K562 (cell line): ENCODE measurements around the gene UBALD2. TPM values are rescaled to one million over a fixed set of nuclear protein-coding genes. Genes with fewer than 3 reads are reported as not detected.
"Not testable (repeated sequence)": the region's sequence is repeated elsewhere in the genome, so short reads cannot be mapped to it uniquely, and the experiment has no call there.

Experiments
- ATAC-seq: fragments of 200-7000 bp; cut with Tn5 transposase; 3 replicates; pipeline ENCODE4 v1.9.1; 2020; ENCODE audit warnings: moderate library complexity
- BruUV-seq: library from RNA; stranded (reverse); fragments of 400-500 nt; replicated peaks from 2 replicates; lab custom pipeline; 2021; lab: Mats Ljungman, UMichigan
- CTCF ChIA-PET: fragments of 300-600 bp; formaldehyde crosslinking; extraction: SDS; loops from one replicate; lab custom pipeline; 2021; ENCODE audit warnings: low intra/inter-chr PET ratio; lab: Yijun Ruan, JAX
- POLR2A ChIA-PET: fragments of 300-600, 350-650 bp; sonication (Branson Sonifier 250); formaldehyde crosslinking; extraction: SDS; loops from one replicate; lab custom pipeline; 2021; ENCODE audit warnings: antibody characterized with exemption, inconsistent platforms; lab: Yijun Ruan, JAX
- DNase-seq, 4 experiments: peaks; one replicate each; pipeline versions ENCODE4 v3.0.0 to v3.0.0-alpha.2; 2011 to 2018; ENCODE audit warnings: low spot score in 3 of 4, mixed read lengths in 3 of 4; ENCODE audit errors: extremely low read depth in 1 of 4
- FAIRE-seq: peaks from 2 replicates; lab custom pipeline; 2011; peaks lifted over from hg19 to GRCh38; lab: Jason Lieb, UNC
- H2AFZ ChIP-seq: 2 replicates; pipeline ENCODE4 v1.6.0; 2011; ENCODE audit warnings: low read depth, low read length, control low read depth, inconsistent platforms
- H3K27ac ChIP-seq: fragments of 200-600 bp; 3 replicates; pipeline ENCODE4 v1.8.0; 2011; ENCODE audit warnings: low read depth, mild to moderate bottlenecking, control low read depth, inconsistent platforms, low read length, moderate library complexity, mixed read lengths; ENCODE audit errors: extremely low read depth
- H3K27me3 ChIP-seq, 2 experiments: fragments of 300-600 bp in 1 of 2; 2 replicates in 1 of 2; 3 replicates in 1 of 2; pipeline versions ENCODE4 v1.6.0 to v1.8.0; 2011; ENCODE audit warnings: inconsistent platforms in 2 of 2, low read length in 2 of 2, mild to moderate bottlenecking in 1 of 2, mixed read lengths in 1 of 2, moderate library complexity in 1 of 2; ENCODE audit not compliant: control insufficient read depth in 2 of 2, insufficient read depth in 2 of 2
- H3K36me3 ChIP-seq: fragments of 300-600 bp; 3 replicates; pipeline ENCODE4 v1.8.0; 2011; ENCODE audit warnings: mild to moderate bottlenecking, low read length, inconsistent platforms; ENCODE audit not compliant: control insufficient read depth, insufficient read depth
- H3K4me1 ChIP-seq, 2 experiments: fragments of 200-600 bp in 1 of 2; replicated peaks in 1 of 2; 2 replicates in 1 of 2; 3 replicates in 1 of 2; pipeline versions ENCODE4 v1.5.1 to v1.8.0; 2011; ENCODE audit warnings: inconsistent platforms in 2 of 2, low read length in 2 of 2, mild to moderate bottlenecking in 1 of 2, mixed read lengths in 1 of 2, moderate library complexity in 1 of 2; ENCODE audit not compliant: control insufficient read depth in 2 of 2, insufficient read depth in 2 of 2
- H3K4me2 ChIP-seq: 2 replicates; pipeline ENCODE4 v1.6.1; 2011; ENCODE audit warnings: low read length, control low read depth, inconsistent platforms, mixed read lengths; ENCODE audit not compliant: insufficient read depth
- H3K4me3 ChIP-seq: fragments of 200-600 bp; sonication (generic), shearing (Covaris generic); 2 replicates; pipeline ENCODE4 v1.5.1; 2016; ENCODE audit warnings: control low read depth, inconsistent platforms
- H3K79me2 ChIP-seq: fragments of 200-600 bp; 3 replicates; pipeline ENCODE4 v1.8.0; 2011; ENCODE audit warnings: low read length, inconsistent platforms; ENCODE audit not compliant: control insufficient read depth, insufficient read depth
- H3K9ac ChIP-seq, 2 experiments: 2 replicates each; pipeline versions ENCODE4 v1.6.0 to v1.6.1; 2011; ENCODE audit warnings: low read depth in 2 of 2, low read length in 2 of 2, control low read depth in 1 of 2, inconsistent platforms in 1 of 2, mild to moderate bottlenecking in 1 of 2, mixed read lengths in 1 of 2; ENCODE audit not compliant: insufficient read depth in 1 of 2
- H3K9me1 ChIP-seq: one replicate; pipeline ENCODE4 v1.6.0; 2011; ENCODE audit warnings: inconsistent platforms, mild to moderate bottlenecking, low read length, moderate library complexity; ENCODE audit not compliant: control insufficient read depth, insufficient read depth
- H3K9me3 ChIP-seq: replicated peaks from 2 replicates; pipeline ENCODE4 v1.5.1; 2011; ENCODE audit warnings: low read depth, low read length, inconsistent platforms; ENCODE audit not compliant: control insufficient read depth, insufficient read depth
- H4K20me1 ChIP-seq: replicated peaks from 2 replicates; pipeline ENCODE4 v1.6.1; 2011; ENCODE audit warnings: low read length, inconsistent platforms, mixed read lengths; ENCODE audit not compliant: control insufficient read depth, insufficient read depth
- ARID1B ChIP-seq: fragments of 450-650 bp; IDR thresholded peaks from 2 replicates; pipeline ENCODE4 v1.6.1; 2016; ENCODE audit warnings: antibody characterized with exemption, mild to moderate bottlenecking, inconsistent platforms
- CBFA2T3 ChIP-seq: fragments of 450-650 bp; IDR thresholded peaks from 2 replicates; pipeline ENCODE4 v1.6.1; 2017
- CREM ChIP-seq: IDR thresholded peaks from 2 replicates; pipeline ENCODE4 v1.6.1; 2014; ENCODE audit warnings: antibody characterized with exemption, low read depth
- CXXC5 ChIP-seq: fragments of 250-450 bp; sonication (Bioruptor Pico); IDR thresholded peaks from 2 replicates; pipeline ENCODE4 v1.8.0; 2022; ENCODE audit warnings: inconsistent platforms, mild to moderate bottlenecking, moderate library complexity
- EGR1 ChIP-seq: fragments of 450-650 bp; conservative IDR thresholded peaks from 2 replicates; pipeline ENCODE4 v1.6.1; 2017; ENCODE audit warnings: mild to moderate bottlenecking
- ESRRA ChIP-seq: fragments of 450-650 bp; IDR thresholded peaks from 2 replicates; pipeline ENCODE4 v1.6.1; 2014; ENCODE audit warnings: low read depth, mild to moderate bottlenecking, moderate library complexity, borderline replicate concordance
- HDAC1 ChIP-seq, 2 experiments: fragments of 450-650 bp; IDR thresholded peaks; 2 replicates each; pipeline ENCODE4 v1.6.1; 2016 to 2017; ENCODE audit warnings: inconsistent platforms in 1 of 2, mild to moderate bottlenecking in 1 of 2, moderate library complexity in 1 of 2
- KDM1A ChIP-seq, 2 experiments: fragments of 450-650 bp; IDR thresholded peaks; 2 replicates each; pipeline ENCODE4 v1.6.1; 2016; ENCODE audit warnings: mild to moderate bottlenecking in 2 of 2
- KLF1 ChIP-seq: fragments of 450-650 bp; IDR thresholded peaks from 2 replicates; pipeline ENCODE4 v1.6.1; 2016; ENCODE audit warnings: missing genetic modification characterization, missing compliant biosample characterization
- LEF1 ChIP-seq: fragments of 450-650 bp; IDR thresholded peaks from 2 replicates; pipeline ENCODE4 v1.6.1; 2016; ENCODE audit warnings: mild to moderate bottlenecking
- MNT ChIP-seq, 2 experiments: fragments of 450-650 bp; conservative IDR thresholded peaks; 2 replicates each; pipeline ENCODE4 v1.6.1; 2017; ENCODE audit warnings: mild to moderate bottlenecking in 2 of 2, moderate library complexity in 2 of 2
- NCOA1 ChIP-seq: fragments of 450-650 bp; IDR thresholded peaks from 2 replicates; pipeline ENCODE4 v1.6.1; 2016; ENCODE audit warnings: low read depth
- NCOR1 ChIP-seq: fragments of 450-650 bp; IDR thresholded peaks from 2 replicates; pipeline ENCODE4 v1.6.1; 2016; ENCODE audit warnings: mild to moderate bottlenecking, moderate library complexity
- NR2C1 ChIP-seq, 2 experiments: fragments of 450-650 bp; IDR thresholded peaks; 2 replicates each; pipeline ENCODE4 v1.6.1; 2017; ENCODE audit warnings: mild to moderate bottlenecking in 2 of 2, antibody characterized with exemption in 1 of 2, inconsistent platforms in 1 of 2, missing compliant biosample characterization in 1 of 2, missing genetic modification characterization in 1 of 2
- NR2C2 ChIP-seq, 2 experiments: fragments of 200-800 bp in 1 of 2; sonication (Bioruptor generic) in 1 of 2; sonication (generic) in 1 of 2; formaldehyde crosslinking in 1 of 2; IDR thresholded peaks; 2 replicates each; pipeline versions ENCODE4 v1.6.1 to v1.8.0; 2016 to 2022; ENCODE audit warnings: mild to moderate bottlenecking in 1 of 2, missing compliant biosample characterization in 1 of 2, missing genetic modification characterization in 1 of 2, missing genetic modification reagents in 1 of 2
- RCOR1 ChIP-seq, 2 experiments: IDR thresholded peaks; 2 replicates each; pipeline ENCODE4 v1.6.1; 2012; ENCODE audit warnings: low read depth in 2 of 2, low read length in 2 of 2, borderline replicate concordance in 1 of 2, improper control_type of control experiment in 1 of 2
- SOX6 ChIP-seq: fragments of 450-650 bp; IDR thresholded peaks from 2 replicates; pipeline ENCODE4 v1.6.1; 2014; ENCODE audit warnings: mild to moderate bottlenecking
- TEAD4 ChIP-seq, 2 experiments: sonication (generic) in 1 of 2; formaldehyde crosslinking in 1 of 2; IDR thresholded peaks; 2 replicates each; pipeline versions ENCODE4 v1.6.1 to v1.8.0; 2012 to 2022; ENCODE audit warnings: borderline replicate concordance in 1 of 2, inconsistent platforms in 1 of 2, low read length in 1 of 2, mild to moderate bottlenecking in 1 of 2, missing genetic modification reagents in 1 of 2
- TFAP4 ChIP-seq: sonication (generic); formaldehyde crosslinking; IDR thresholded peaks from 2 replicates; pipeline ENCODE4 v1.8.0; 2022; ENCODE audit warnings: missing genetic modification reagents, mild to moderate bottlenecking, moderate library complexity, borderline replicate concordance
- TRIM24 ChIP-seq, 2 experiments: fragments of 450-650 bp; IDR thresholded peaks; 2 replicates each; pipeline ENCODE4 v1.6.1; 2016
- WGBS: fragments of 100-300 bp; shearing (Covaris generic); methylation state at CpG from one replicate; pipeline ENCODE4 v1.1.6; 2016; ENCODE audit warnings: low coverage, mixed read lengths; ENCODE audit not compliant: insufficient coverage; ENCODE audit errors: missing lambda C conversion rate; 5-methylcytosine and 5-hydroxymethylcytosine counted together
- in situ Hi-C: fragments of 300-500 bp; cut with MboI; formaldehyde crosslinking; loops from 4 replicates; pipeline ENCODE4 v1.15.0; 2018; ENCODE audit warnings: inconsistent platforms, mixed read lengths
- intact Hi-C: fragments of 100-400 bp; cut with micrococcal nuclease; formaldehyde crosslinking; loops from 2 replicates; pipeline ENCODE4 v1.14.2; 2022
- polyA plus RNA-seq, 8 experiments: library from polyadenylated mRNA; depleted of rRNA in 4 of 8; stranded (reverse) in 5 of 8; unstranded in 3 of 8; fragments of >200 nt; fragmentation: Nextera tagmentation in 2 of 8; fragmentation: Illumina TruSeq in 1 of 8; extraction: Ambion mirVana in 2 of 8; extraction: Trizol in 1 of 8; gene quantifications; 2 replicates each; pipeline versions ENCODE4 v1.2.1 to v1.2.3, GENCODE V29; 2011 to 2014; ENCODE audit warnings: inconsistent platforms in 1 of 8, missing spikeins in 1 of 8
- total RNA-seq, 7 experiments: library from RNA; depleted of rRNA in 6 of 7; stranded (reverse); fragments of >200 nt in 6 of 7; fragmentation: Illumina TruSeq in 2 of 7; extraction: Trizol in 2 of 7; gene quantifications; 2 replicates each; pipeline versions ENCODE4 v1.2.1 to v1.2.3, GENCODE V29; 2011 to 2021; ENCODE audit warnings: low replicate concordance in 1 of 7

UBALD2 gene
- total and polyA plus RNA-seq, 9 of the 15 experiments (the other 6 are each of a cell fraction or from before 2014, with no cell fraction given), result 2.3 to 94.1 (median 25.3) TPM

- H4K20me1 ChIP-seq; H3K27me3 ChIP-seq; H3K4me3 ChIP-seq; H3K36me3 ChIP-seq; H3K9ac ChIP-seq; intact Hi-C loops; BruUV-seq; CTCF ChIA-PET; in situ Hi-C loops; H3K79me2 ChIP-seq; H3K27ac ChIP-seq; H3K4me2 ChIP-seq; H3K4me1 ChIP-seq; H3K9me3 ChIP-seq; H2AFZ ChIP-seq; FAIRE-seq; H3K9me1 ChIP-seq; TF ChIP-seq NR2C2 (CRISPR knock-in tag; IDR thresholded peaks at IDR 0.05); TEAD4 (CRISPR knock-in tag; IDR thresholded peaks at IDR 0.05; ENCODE audit: borderline replicate concordance): not testable (repeated sequence)
- POLR2A ChIA-PET, result interaction anchor here (0.9 to 17.8 kb wide), 4 partner anchors 9 to 18 kb away, joined by 3 to 227 read pairs (median 4); partner anchors contain the start of gene RNF157
- ATAC-seq (peak; percentile 71), DNase-seq (peak in 1 of 4 experiments; percentile 72)
- WGBS, result 42% methylated on average over 22 of the region's 23 CpGs
- peak; percentile 92 for TF ChIP-seq CBFA2T3
- 0 out of 4 replicates have a peak, but pooled peaks of 1 of the 2 experiments have one; percentile 33 for TF ChIP-seq MNT (conservative IDR thresholded peaks at IDR 0.05)
- TF ChIP-seq NCOA1, result 0 out of 2 replicates have a peak, but pooled peaks have one; percentile 45
- peak; percentile 69 for TF ChIP-seq ESRRA
- TF ChIP-seq NCOR1, result peak; percentile 77
- TF ChIP-seq ARID1B, result peak; percentile 80
- TF ChIP-seq TRIM24 (IDR thresholded peaks at IDR 0.05), result peak; percentile 40 to 73
- 0 out of 2 replicates have a peak, but pooled peaks have one; percentile 12 for TF ChIP-seq SOX6
- peak; percentile 46; the same call in 1 of the 2 replicates for TF ChIP-seq KLF1 (tag)
- TF ChIP-seq EGR1, result peak; percentile 87
- TF ChIP-seq NR2C2 (tag; IDR thresholded peaks at IDR 0.05), result peak; percentile 54; the same call in 1 of the 2 replicates
- peak in 1 of 2 experiments; percentile 93; a peak in 2 of 4 replicates for TF ChIP-seq HDAC1 (IDR thresholded peaks at IDR 0.05)
- peak; percentile 99 for TF ChIP-seq KDM1A (IDR thresholded peaks at IDR 0.05)
- 0 out of 2 replicates have a peak, but pooled peaks have one; percentile 41 for TF ChIP-seq LEF1
- TF ChIP-seq RCOR1 (IDR thresholded peaks at IDR 0.05; ENCODE audit: borderline replicate concordance in 1 of 2, low read depth in 2 of 2, low read length in 2 of 2), result peak; percentile 61 to 94; a peak in 3 of 4 replicates
- TF ChIP-seq CXXC5, result peak; percentile 45
- peak; percentile 62; the same call in 1 of the 2 replicates for TF ChIP-seq TFAP4 (CRISPR knock-in tag)
- peak; percentile 42; the same call in 1 of the 2 replicates for TF ChIP-seq NR2C1 (IDR thresholded peaks at IDR 0.05)
- peak; percentile 43; the same call in 1 of the 2 replicates for TF ChIP-seq NR2C1 (tag; IDR thresholded peaks at IDR 0.05)
- TF ChIP-seq TEAD4 (IDR thresholded peaks at IDR 0.05; ENCODE audit: low read length), result peak; percentile 59; the same call in 1 of the 2 replicates
- peak; percentile 22; the same call in 1 of the 2 replicates for TF ChIP-seq CREM
Measured at GRCh38 chr17:76252967-76253766, 12.0 kb upstream of the UBALD2 start.
